Left lobe of liver (tissue), 2 donors: ENCODE data around the gene PIGT. TPM values are rescaled to one million over a fixed set of nuclear protein-coding genes. Genes with fewer than 3 reads are reported as not detected.

ENCODE experiments used
- ATAC-seq: fragments of 200-7000 bp; cut with Tn5 transposase; one replicate; pipeline ENCODE4 v1.9.1; 2020; ENCODE audit warnings: mild to moderate bottlenecking, moderate library complexity
- DNase-seq: peaks from one replicate; pipeline ENCODE4 v3.0.0-alpha.2; 2020; ENCODE audit warnings: low spot score
- total RNA-seq: library from RNA; stranded (reverse); gene quantifications from one replicate; pipeline ENCODE4 v1.2.1, GENCODE V29; 2021
- donor health status: DM: no; HTN: no; CAD: no; lungs with moderate emphysema.
- donor health status: DM: no; HTN: yes; CAD: no.

The PIGT gene
- total RNA-seq: 36.0 TPM

DNA sequence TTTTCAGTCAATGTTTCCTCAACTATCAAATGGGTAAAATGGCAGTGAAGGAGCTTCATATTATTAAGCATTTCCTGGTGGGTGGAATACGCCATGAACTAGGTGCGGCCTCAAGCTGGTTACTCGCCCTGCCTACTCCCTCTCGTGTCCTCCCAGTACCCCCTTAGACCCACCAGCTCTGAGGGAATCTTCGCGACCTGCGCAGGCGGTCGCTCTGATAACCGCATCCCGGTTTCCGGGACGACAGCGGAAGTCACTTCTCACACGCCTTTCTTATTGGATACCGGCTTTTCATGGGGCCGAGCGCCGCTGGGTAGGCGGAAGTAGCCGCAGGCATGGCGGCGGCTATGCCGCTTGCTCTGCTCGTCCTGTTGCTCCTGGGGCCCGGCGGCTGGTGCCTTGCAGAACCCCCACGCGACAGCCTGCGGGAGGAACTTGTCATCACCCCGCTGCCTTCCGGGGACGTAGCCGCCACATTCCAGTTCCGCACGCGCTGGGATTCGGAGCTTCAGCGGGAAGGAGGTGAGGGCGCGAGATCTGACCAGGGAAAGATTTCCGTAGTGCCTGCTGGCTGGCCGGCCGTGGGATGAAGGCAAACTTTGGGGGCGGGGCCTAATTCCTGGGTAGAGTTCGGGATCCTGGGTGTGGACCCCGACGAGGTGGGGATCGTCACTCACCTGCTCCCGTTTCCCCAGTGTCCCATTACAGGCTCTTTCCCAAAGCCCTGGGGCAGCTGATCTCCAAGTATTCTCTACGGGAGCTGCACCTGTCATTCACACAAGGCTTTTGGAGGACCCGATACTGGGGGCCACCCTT, at the start of gene PIGT:
PIGT (plus strand) TSS at position 320 of the 816 bp plus-strand sequence; CDS start at position 336, 16 bp downstream.
- DNase-seq (peak; percentile 84), ATAC-seq (peak; percentile 96)

DNA sequence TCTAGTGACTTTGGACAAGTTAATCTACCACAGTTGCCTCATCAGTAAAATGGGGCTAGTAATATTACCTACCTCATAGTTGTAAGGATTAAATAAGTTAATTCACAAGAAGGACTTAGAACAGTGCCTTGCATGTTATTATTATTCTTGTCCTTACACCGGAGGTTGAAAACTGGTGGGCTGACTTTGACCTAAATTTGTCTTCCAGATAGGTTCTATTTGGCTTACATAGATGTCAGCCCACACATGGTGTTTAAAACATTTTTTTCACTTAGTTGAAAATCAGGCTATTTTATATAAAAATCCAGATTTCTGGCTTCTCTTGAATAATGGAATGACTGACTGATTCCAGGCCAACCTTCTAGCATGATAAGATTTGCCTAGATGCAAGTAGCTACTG, 49.7 kb upstream of the PIGT start:
- no peak for DNase-seq
- no peak for ATAC-seq

DNA sequence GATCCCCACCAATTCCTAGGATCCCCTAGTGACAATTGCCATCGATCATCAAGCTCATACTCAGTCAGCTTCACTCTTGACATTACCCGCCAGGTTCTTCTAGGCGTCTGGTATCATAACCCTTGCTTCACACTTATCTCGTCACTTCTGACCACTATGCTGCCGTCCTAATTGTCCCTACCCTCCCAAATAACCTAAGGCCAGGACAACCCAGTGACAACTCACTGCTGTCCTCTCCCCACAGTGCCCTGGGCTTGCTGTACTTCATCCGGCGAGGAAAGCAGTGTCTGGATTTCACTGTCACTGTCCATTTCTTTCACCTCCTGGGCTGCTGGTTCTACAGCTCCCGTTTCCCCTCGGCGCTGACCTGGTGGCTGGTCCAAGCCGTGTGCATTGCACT, 49.3 kb upstream of the PIGT start:
- DNase-seq (no peak), ATAC-seq (no peak)

DNA sequence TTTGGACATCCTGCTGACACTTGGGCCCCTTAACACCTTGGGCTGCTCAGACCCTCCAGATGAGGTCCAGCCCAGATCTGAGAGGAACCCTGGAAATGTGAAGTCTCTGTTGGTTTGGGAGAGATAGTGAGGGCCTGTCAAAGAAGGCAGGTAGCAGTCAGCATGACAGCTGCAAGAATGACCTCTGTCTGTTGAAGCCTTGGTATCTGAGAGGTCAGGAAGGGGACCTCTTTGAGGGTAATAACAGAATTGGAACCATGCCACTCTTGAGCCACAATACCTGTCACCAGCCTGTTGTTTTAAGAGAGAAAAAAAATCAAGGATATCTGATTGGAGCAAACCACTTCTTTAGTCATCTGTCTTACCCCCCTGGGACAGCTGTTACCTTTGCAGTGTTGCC, 48.8 kb upstream of the PIGT start:
- ATAC-seq (no peak), DNase-seq (no peak)

DNA sequence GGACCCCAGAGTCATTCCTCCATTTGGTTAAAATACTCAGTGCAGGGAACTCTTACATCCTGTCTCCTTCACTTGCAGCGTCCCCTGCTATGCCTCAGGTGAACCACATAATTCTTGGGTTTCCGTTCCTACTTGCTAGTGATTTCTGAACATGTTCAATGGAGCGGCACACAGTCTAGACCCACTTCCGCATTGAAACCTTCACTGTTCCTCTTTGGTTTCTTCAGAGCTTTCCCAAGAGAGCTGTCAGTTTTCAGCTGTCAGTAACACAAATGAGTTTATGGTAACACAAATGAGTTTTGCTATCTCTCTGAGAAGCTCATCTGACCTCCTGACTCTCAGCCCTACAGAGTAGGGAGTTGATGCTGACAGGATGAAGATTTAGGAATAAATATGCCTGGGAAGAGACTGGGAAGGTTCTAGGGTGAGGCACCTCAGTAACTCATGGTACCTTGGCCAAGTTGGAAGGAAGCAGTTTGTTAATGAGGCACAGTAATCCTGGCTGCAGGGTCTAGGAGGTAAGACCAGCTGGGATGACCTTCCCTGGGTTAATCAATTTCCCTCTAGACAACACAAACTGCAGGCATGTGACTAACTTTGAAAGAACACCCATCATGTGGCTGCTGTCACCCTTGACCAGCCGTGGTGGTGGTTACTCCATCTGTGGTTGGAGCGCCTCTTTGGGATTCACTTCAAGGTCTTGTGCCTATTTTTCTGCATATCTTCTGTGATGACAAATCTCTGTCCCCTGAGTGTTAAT, 47.5 kb upstream of the PIGT start:
- DNase-seq: no peak

DNA sequence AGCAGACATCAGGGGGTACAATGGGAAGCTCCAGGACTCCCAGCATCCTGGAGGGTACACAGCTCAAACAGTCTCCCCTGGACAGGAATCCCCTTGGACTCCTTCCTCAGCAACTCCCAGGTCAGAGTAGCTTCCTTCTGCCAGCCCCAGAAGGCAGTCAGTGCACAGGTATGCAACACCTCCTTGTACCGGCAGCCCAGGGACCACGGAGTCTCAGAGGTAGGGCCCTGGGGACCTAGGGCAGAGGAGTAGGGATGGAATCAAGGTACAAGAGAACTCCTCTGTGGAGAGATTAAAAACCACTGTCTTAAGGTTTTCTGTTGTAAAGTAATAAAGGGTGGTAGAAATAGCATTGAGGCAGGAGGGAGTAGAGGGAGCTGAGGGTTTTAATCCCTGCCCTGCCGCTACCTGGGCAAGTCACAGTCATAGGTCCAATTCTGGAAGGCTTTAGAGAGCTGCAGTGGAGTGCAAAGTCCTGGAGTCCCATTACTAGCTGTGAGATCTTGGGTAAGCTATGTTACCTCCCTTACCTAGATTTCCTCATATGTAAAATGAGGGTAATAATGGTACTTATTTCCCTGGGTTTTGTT, 45.3 kb upstream of the PIGT start:
- DNase-seq (no peak), ATAC-seq (peak; percentile 32)

More for the DNA sequence above, 47.5 kb upstream of the PIGT start:
- ATAC-seq: no peak

DNA sequence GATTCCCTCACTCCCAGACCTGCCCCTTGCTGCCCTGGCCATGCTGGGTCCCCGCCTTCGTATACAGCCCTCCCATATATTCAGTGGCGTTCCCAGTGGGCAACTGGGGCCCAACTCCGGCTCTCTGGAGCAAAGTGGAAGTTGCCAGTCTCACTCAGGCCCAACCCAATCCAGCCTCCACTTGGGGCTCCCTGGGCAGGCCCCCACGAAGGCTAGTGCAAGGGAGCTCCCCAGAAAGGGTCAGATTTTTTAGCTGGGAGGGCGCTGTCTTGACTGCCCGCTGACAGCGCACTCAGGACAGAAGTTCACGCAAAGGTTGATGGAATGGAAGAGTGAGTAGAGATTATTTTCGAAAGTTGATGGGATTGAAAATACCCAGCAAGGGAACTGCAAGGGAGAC, 43.7 kb upstream of the PIGT start:
- ATAC-seq (no peak), DNase-seq (no peak)

DNA sequence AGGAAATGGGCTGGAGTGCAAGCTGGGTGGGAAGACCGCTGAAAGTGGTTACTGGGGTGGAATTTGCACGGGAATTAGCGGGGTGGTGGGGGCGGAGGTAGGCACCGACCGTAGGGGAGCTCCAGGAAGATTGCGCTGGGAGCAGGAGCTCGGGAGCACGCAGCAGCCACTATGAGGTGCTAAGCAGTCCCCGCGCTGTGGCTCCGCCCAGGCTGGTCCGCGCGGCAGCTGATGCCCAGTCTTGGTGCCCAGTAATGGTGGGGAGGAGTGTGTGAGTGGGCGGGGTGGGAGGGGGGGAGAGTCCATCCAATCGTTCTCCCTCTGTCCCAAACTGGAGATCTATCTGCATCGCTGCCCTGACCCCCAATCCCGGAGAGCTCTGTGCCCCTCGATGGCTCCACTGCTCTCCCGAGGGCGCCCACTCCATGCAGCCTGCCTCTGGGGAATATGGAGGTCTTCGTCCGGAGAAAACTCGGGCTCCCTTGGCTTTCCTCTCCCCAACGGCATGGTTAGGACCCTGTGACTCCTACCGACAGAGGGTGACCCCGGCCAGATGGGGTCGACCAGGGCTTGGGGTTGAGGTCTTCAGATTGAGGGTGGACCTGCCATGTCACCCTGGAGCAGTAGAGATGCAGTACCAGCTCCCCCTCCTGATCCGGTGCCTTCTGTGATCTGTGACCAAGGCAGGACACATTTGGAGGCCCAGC, 43.1 kb upstream of the PIGT start:
- ATAC-seq (no peak), DNase-seq (no peak)

DNA sequence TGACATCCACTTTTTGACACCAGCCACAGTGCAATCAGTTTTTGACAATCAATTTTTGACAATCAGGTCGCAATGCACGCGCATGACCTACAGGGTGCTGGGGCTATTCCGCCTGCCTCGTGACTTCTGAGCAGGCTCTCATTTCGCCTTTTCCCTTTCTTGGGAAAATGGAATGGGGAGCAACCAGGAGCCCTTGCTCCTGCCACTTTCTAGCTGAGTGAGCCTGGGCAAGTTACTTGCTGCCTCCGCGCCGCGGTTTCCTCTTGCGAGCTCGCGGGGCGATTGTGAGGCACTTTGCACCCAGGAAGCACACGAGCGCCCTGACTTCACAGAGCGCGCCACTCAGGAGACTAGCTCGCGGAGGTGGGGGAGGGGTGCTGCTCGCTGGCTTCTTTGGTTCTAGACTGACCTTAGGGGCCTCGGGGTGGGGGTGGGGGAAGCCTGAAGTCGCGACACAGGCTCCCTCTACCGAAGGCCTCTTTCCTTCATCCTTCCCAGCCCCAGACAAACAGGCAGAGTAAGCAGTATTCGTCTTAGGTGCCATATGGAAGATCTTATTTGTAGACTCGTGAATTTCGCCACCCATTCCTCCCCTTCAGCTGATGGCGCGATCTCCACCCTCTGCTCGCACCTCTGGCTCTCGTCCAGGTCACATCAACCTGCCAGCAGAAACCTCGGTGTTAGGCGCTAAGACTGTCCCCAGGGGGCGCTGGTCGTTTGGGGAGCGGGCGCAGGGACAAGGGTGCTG, 42.4 kb upstream of the PIGT start:
- peak; percentile 88 for DNase-seq
- ATAC-seq: peak; percentile 93

DNA sequence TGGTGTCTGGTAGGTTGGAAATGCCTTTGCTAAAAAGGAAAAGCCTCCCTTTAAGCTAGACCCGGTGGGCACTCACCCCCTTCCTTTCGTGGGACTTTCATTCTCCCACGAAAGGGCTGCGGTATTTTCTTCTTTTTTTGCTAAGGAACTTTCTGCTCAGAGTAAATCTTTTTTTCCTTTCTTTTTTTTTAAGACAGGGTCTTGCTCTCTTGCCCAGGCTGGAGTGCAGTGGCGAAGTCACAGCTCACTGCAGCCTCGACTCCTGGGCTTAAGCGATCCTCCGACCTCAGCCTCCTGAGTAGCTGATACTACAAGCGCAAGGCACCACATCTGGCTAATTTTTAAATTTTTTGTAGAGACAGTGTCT, 41.9 kb upstream of the PIGT start:
- no peak for DNase-seq

DNA sequence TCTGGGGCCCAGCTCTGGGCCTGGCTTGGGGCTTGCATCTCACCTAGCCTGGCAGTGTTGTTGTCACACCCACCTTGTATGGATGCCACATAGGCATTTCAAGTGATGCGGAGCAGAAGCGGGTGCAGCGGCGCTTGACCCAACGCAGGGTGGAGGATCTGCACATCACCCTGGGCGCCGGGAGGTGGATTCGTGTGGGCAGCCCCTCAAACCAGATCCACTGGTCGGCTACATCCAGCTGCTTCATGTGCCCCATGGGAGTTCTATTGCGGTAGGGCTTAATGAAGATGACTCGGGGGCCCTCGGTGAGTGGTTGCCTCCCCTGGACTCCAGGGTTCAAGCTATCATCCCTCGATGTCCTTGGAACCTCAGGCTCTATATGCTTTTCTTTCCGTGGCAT, 41.0 kb upstream of the PIGT start:
- ATAC-seq (no peak), DNase-seq (no peak)

More for the DNA sequence above, 41.9 kb upstream of the PIGT start:
- no peak for ATAC-seq

DNA sequence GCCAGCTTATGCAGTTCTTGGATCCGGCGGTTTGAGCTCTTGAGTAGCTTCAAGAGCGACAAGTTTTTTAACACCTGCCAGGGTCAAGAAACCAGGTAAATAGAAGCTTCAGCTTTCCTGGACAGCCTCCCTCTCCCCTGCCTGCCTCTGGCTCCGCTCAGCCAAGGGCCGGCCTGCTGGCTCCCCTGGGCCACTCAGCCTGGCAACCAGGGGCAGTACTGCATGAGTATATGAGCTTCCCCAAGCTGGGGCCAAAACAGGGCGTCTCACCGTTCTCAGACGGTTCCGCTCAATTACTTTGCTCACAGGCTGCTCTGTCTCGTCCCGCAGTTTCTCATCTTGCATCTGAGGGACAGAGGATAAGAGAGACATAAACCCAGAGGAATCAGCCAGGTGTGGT, 38.7 kb upstream of the PIGT start:
- no peak for DNase-seq
- ATAC-seq: no peak

DNA sequence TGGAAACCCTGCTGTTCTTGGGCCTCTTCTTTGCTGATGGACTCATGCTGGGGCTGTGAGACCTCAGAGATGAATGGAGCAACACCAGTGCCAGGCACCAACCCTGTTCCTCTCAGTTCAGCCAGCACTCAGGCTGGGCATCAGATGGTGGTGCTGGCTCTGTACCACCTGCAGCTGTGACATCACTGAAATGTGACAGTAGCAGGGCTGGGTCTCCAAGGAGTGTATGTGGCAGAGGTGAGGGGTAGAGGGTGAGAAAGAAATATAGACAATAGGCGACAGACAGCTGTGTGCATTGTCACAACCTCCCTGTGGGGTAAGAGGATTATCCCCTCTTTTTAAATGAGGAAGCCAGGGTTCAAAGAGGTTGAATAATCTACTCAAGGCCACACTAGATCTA, 37.8 kb upstream of the PIGT start, which contains the start of gene TP53TG5:
TP53TG5 (minus strand) TSS at position 135 of the 400 bp plus-strand sequence; CDS start at position 46, 89 bp downstream.
- no peak for ATAC-seq
- DNase-seq: no peak

DNA sequence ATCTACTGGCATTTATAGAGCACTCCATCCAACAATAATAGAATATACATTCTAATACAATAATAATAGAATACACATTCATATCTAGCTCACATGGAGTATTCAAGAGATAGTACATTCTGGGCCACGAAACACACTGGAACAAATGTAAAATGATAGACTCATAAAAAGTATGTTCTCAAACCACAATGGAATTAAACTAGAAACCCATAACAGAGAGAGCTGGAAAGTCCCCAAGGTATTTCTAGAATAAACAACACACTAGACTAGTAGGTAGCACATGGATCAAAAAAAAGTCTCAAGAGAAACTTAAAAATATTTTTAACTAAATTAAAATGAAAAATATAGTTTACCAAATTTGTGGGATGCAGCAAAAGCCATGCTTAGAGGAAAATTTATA, 28.7 kb upstream of the PIGT start:
- ATAC-seq (no peak), DNase-seq (no peak)

DNA sequence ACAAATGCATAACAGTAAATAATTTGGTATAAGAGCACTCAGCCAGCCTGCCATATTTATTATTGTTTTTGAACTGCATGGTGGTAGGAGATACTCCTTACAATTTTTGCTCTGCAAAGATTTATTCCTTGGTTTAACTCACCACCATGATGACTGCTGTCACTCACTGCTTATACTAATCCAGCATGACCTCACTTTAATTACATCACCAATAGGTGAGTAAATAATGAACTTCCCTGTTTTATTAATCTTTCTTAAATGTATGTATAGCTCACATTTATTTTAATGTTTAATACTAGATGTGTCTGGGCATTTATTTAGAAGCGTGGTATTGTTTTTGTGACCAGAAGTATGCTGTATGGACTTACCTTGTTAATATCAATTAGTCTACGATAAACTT, 25.0 kb upstream of the PIGT start:
- DNase-seq: no peak
- no peak for ATAC-seq

DNA sequence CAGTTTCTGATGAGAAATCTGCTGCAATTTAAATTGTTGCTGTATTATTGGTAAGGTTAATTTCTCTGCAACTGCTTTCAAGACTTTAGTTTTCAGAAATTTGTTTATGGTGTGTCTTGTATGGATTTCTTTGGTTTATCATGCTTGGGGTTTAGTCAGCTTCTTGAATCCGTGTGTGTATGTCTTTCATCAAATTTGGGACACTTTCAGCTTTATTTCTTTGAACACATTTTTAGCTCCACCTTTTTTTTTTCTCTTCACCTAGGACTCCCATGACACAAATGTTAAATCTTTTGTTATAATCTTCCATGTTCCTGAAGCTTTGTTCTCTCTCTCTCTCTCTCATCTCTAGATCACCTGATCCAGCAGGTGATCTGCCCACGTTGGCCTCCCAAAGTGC, 24.4 kb upstream of the PIGT start:
- no peak for ATAC-seq

DNA sequence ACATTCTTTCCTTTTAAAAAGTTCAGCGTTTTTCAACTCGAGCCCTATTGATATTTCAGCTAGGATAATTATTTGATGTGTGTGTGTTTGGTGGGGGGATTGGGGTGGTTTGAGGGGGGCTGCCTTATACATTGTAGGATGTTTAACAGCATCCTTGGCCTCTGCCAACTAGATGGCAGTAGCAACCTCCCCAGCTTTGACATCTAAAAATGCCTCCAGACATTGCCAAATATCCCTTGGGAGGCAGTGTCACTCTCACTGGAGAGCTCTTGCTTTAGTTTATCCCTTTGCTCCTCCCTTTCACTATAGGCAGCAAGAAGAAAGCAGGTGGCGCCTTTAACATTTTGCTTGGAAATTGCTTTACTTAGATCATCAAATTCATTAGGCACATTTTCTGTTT, 23.2 kb upstream of the PIGT start:
- no peak for ATAC-seq
- DNase-seq: no peak

More for the DNA sequence above, 24.4 kb upstream of the PIGT start:
- DNase-seq: no peak

DNA sequence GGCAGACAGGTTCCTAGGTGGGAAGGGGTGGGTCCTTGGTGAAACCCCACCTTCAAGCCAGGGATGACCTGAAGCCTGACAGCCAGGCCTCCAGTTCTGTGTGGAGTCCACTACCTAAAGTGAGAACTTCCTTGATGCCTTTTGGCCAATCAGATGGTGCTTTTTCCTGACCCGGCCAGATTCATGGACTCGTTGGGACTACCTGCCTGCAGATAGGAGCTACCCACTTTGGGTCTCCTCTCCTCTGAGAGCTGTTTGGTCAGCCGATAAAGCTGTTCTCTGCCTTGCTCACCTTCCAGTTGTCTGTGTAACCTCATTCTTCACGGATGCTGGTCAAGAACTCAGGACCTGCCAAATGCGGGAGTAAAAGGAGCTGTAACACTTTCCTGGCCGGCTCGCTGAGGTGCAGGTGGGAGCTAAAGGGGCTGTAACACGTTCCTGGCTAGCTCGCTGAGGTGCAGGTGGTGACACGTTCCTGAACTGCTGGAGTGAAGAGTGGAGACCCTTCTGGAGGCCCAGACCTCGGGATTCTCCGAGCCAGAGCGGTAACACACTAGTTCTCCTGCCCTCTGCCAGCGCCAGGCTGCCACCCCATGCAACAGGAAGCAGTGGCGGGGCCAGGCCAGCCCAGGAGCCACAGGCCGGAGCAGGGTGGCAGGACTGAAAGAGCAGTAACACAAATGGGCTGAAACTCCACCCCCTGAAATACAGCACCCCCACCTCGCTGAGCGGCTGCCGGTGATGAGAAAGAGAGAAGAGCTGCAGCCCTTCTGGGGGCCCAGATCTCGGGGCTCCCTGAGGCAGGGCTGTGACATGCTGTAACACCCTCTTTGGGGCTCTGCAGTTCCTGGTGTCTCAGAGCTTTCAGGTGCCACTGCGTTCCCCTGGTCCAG, 21.5 kb upstream of the PIGT start:
- DNase-seq: no peak
- no peak for ATAC-seq

DNA sequence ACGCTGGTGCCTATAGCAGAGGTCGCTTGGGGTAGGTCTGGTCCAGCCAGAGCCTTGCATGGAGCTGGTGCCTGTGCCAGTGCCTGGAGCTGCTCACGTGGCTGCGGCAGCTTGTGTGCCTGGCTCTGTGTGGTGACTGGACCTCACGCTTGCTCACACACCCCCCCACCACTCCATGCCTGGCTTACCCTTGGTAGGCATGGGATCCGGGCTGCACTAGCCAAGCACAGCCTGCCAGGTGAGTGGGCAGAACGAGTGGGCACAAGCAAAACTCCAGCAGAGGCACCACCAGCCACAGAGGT, 20.9 kb upstream of the PIGT start:
- DNase-seq: no peak
- no peak for ATAC-seq

DNA sequence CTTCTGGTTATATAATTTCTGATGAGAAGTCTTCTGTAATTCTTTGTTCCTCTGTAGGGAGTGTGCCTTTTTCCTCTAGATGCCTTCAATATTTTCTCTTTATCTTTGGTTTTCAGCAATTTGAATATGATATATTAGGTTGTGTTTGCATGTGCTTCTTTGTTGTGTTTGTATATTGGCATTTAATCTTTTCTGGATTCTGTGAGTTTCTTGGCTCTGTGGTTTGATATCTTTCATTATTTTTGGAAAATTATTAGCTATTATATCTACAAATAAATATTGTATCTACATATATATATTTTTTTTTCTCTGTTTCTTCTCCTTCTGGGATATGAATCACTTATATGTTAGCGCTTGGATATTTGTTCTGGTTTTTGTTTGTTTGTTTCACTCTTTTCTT, 16.9 kb upstream of the PIGT start:
- ATAC-seq: no peak
- no peak for DNase-seq
